Measurements from ENCODE around the gene TUNAR. TPM values are rescaled to one million over a fixed set of nuclear protein-coding genes. Genes with fewer than 3 reads are reported as not detected.
A peak's percentile ranks its signal among the peaks of the same experiment; 100 is the strongest.

TUNAR gene
- total RNA-seq, 4 donors from 2014 or later: not detected

DNA sequence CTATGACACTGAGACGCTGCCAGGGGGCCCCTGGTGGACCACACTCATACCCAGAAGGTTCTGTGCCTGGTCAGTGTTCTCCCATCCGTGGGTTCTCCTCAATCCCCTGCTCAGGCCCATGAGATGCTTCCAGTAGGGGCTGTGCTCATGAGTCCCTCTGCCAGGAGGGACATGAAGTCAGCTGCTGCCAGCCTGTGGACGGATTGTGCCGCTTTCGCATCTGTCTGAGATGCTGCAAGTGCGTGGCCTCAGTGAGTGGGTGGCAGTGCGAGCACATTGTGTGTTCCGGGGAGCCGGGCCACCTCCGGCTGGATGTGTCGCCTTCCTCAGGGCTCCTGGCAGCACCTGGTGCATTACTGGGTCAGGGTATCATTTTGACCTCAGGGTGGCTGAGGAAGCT, 15.5 kb downstream of the TUNAR start:
- Histone ChIP-seq H3K4me3 (no peak overlapping the region), H3K27me3 (no peaks in the 10 kb centered on the region), H3K9me3 (no peaks in the 10 kb centered on the region), H3K27ac (no peak overlapping the region), H3K4me1 (no peaks in the 10 kb centered on the region), H3K36me3 (no peaks in the 10 kb centered on the region)
- TF ChIP-seq, protein P1, sequence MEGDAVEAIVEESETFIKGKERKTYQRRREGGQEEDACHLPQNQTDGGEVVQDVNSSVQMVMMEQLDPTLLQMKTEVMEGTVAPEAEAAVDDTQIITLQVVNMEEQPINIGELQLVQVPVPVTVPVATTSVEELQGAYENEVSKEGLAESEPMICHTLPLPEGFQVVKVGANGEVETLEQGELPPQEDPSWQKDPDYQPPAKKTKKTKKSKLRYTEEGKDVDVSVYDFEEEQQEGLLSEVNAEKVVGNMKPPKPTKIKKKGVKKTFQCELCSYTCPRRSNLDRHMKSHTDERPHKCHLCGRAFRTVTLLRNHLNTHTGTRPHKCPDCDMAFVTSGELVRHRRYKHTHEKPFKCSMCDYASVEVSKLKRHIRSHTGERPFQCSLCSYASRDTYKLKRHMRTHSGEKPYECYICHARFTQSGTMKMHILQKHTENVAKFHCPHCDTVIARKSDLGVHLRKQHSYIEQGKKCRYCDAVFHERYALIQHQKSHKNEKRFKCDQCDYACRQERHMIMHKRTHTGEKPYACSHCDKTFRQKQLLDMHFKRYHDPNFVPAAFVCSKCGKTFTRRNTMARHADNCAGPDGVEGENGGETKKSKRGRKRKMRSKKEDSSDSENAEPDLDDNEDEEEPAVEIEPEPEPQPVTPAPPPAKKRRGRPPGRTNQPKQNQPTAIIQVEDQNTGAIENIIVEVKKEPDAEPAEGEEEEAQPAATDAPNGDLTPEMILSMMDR (IDR thresholded peaks at IDR 0.05): no peak
- TF ChIP-seq POLR2A (IDR thresholded peaks at IDR 0.05): no peak
- DNase-seq: no peak

- Histone ChIP-seq H3K4me3 (no peak overlapping the region), H3K27ac (no peak overlapping the region), H3K27me3 (no peaks in the 10 kb centered on the region), H3K9me3 (no peaks in the 10 kb centered on the region), H3K36me3 (no peaks in the 10 kb centered on the region), H3K4me1 (no peaks in the 10 kb centered on the region)
- no peak for DNase-seq
- no peak for TF ChIP-seq POLR2A (IDR thresholded peaks at IDR 0.05)
- TF ChIP-seq, protein P1 (IDR thresholded peaks at IDR 0.05): peak in 1 of 6 experiments; percentile 13
These were observed 19.1 kb downstream of the TUNAR start for GRCh38 chr14:95895720-95896119.

- H3K4me1 ChIP-seq: no peaks in the 10 kb centered on the region
- no peak overlapping the region for H3K4me3 ChIP-seq
- H3K9me3 ChIP-seq: no peaks in the 10 kb centered on the region
- TF ChIP-seq POLR2A (IDR thresholded peaks at IDR 0.05): no peak
- TF ChIP-seq, protein P1 (IDR thresholded peaks at IDR 0.05): no peak
- H3K27me3 ChIP-seq: no peaks in the 10 kb centered on the region
- H3K36me3 ChIP-seq: no peaks in the 10 kb centered on the region
- H3K27ac ChIP-seq: no peak overlapping the region
- DNase-seq: no peak
These were observed 20.0 kb downstream of the TUNAR start for GRCh38 chr14:95896498-95897135.

- Histone ChIP-seq H3K27ac (no peak overlapping the region), H3K9me3 (no peaks in the 10 kb centered on the region), H3K36me3 (no peaks in the 10 kb centered on the region), H3K4me1 (no peaks in the 10 kb centered on the region), H3K4me3 (no peak overlapping the region), H3K27me3 (no peaks in the 10 kb centered on the region)
- TF ChIP-seq, protein P1 (IDR thresholded peaks at IDR 0.05): no peak
- no peak for TF ChIP-seq POLR2A (IDR thresholded peaks at IDR 0.05)
- no peak for DNase-seq
These were observed 20.6 kb downstream of the TUNAR start for GRCh38 chr14:95897280-95897679.

DNA sequence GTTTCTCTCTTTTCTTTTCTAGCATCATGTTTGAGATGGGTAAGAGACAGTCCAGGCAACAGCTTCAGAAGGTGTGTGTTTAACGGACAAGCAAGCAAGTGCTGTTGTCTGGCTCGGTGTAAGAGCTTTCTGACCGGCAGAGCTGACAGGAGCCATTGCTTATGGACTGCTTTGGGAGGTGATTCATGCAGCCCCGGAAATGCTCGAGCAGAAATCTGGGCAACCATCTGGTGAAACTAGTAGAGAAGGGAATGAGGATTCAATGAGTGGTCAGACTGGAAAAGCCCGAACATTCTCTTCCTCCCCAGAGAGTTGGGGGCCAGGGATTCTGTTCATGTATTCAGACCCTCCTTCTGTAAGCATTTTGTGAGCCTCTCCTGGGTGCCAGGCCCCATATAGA, 24.4 kb downstream of the TUNAR start:
- no peaks in the 10 kb centered on the region for H3K9me3 ChIP-seq
- no peak overlapping the region for H3K27ac ChIP-seq
- DNase-seq: no peak
- no peak overlapping the region for H3K4me3 ChIP-seq
- H3K4me1 ChIP-seq: no peaks in the 10 kb centered on the region
- TF ChIP-seq, protein P1 (IDR thresholded peaks at IDR 0.05): no peak
- no peak for TF ChIP-seq POLR2A (IDR thresholded peaks at IDR 0.05)
- H3K27me3 ChIP-seq: no peaks in the 10 kb centered on the region
- H3K36me3 ChIP-seq: no peaks in the 10 kb centered on the region
